ENCODE measurements around the gene KRT23. TPM values are rescaled to one million over a fixed set of nuclear protein-coding genes. Genes with fewer than 3 reads are reported as not detected.
A peak's percentile ranks its signal among the peaks of the same experiment; 100 is the strongest.

The KRT23 gene
- total and polyA plus RNA-seq, 2 of the 13 experiments (the other 11 are each of a cell fraction or from before 2014, with no cell fraction given), result 24.7 to 51.1 TPM

DNA sequence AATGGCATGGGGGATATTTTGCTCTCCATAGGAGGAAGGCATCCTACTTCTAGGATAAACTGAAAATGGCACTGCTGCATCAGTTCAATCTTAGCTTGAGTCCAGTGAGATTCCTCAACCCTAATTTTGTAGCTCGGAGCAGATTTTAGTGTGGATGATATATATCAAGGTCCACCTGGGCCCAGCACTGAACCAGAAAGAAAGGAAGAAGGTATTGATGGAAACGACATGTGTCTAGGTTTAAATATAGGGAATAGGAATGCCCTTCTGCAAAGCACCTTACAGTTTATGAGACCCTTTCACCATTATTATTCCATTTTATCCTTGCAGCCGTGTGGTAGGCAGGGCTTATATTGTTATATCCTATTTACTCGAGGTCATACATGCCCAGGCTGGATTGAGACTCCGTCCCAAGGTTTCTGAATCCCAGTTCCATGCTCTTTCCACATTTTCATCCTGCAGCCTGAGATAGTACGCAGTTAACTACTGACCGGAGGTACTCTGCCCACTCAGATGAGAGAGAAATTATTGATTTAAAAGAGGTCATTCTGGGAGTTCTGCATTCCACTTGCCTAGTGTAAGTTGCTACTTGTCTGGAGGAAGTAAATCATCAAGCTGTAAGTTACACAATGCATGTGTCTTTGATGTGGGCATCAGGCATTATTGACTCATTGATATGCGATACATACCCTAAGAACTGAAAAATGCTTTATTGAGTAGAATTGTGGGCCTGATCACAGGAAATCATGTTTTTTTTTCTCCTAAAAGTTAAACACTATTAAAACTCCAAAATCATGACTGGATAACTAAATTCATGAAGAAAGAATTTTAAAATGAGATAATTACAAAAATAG lies 19.2 kb upstream of the KRT23 start (continued):
- TF ChIP-seq, protein P1, sequence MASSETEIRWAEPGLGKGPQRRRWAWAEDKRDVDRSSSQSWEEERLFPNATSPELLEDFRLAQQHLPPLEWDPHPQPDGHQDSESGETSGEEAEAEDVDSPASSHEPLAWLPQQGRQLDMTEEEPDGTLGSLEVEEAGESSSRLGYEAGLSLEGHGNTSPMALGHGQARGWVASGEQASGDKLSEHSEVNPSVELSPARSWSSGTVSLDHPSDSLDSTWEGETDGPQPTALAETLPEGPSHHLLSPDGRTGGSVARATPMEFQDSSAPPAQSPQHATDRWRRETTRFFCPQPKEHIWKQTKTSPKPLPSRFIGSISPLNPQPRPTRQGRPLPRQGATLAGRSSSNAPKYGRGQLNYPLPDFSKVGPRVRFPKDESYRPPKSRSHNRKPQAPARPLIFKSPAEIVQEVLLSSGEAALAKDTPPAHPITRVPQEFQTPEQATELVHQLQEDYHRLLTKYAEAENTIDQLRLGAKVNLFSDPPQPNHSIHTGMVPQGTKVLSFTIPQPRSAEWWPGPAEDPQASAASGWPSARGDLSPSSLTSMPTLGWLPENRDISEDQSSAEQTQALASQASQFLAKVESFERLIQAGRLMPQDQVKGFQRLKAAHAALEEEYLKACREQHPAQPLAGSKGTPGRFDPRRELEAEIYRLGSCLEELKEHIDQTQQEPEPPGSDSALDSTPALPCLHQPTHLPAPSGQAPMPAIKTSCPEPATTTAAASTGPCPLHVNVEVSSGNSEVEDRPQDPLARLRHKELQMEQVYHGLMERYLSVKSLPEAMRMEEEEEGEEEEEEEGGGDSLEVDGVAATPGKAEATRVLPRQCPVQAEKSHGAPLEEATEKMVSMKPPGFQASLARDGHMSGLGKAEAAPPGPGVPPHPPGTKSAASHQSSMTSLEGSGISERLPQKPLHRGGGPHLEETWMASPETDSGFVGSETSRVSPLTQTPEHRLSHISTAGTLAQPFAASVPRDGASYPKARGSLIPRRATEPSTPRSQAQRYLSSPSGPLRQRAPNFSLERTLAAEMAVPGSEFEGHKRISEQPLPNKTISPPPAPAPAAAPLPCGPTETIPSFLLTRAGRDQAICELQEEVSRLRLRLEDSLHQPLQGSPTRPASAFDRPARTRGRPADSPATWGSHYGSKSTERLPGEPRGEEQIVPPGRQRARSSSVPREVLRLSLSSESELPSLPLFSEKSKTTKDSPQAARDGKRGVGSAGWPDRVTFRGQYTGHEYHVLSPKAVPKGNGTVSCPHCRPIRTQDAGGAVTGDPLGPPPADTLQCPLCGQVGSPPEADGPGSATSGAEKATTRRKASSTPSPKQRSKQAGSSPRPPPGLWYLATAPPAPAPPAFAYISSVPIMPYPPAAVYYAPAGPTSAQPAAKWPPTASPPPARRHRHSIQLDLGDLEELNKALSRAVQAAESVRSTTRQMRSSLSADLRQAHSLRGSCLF (CRISPR knock-in tag; IDR thresholded peaks at IDR 0.05; ENCODE audit: borderline replicate concordance), result no peak
- TF ChIP-seq ZNF652 (CRISPR knock-in tag; IDR thresholded peaks at IDR 0.05; ENCODE audit: borderline replicate concordance, low read depth) (peak; percentile 80), ZNF20 (CRISPR knock-in tag; IDR thresholded peaks at IDR 0.05) (no peak), POLR2AphosphoS5 (IDR thresholded peaks at IDR 0.05; ENCODE audit: low read depth, low read length) (peak; percentile 39; the same call in 1 of the 2 replicates), DZIP1 (CRISPR knock-in tag; IDR thresholded peaks at IDR 0.05) (no peak), SAP130 (CRISPR knock-in tag; IDR thresholded peaks at IDR 0.05; ENCODE audit: low read depth) (peak; percentile 96), ZBTB42 (CRISPR knock-in tag; IDR thresholded peaks at IDR 0.05) (no peak), ZNF781 (CRISPR knock-in tag; IDR thresholded peaks at IDR 0.05; ENCODE audit: borderline replicate concordance, not compliant biosample characterization) (peak; percentile 81), MEIS2 (CRISPR knock-in tag; IDR thresholded peaks at IDR 0.05) (peak; percentile 99), FOXA3 (CRISPR knock-in tag; IDR thresholded peaks at IDR 0.05) (peak; percentile 100), MEIS1 (CRISPR knock-in tag; IDR thresholded peaks at IDR 0.05; ENCODE audit: borderline replicate concordance) (peak; percentile 98), SNRNP70 (IDR thresholded peaks at IDR 0.05; ENCODE audit: low read depth, low read length) (no peak), SIX4 (CRISPR knock-in tag; IDR thresholded peaks at IDR 0.05) (peak; percentile 98), ZNF383 (CRISPR knock-in tag; IDR thresholded peaks at IDR 0.05; ENCODE audit: borderline replicate concordance) (no peak), KDM1A (CRISPR knock-in tag; IDR thresholded peaks at IDR 0.05) (peak; percentile 95), YY1 (IDR thresholded peaks at IDR 0.05; ENCODE audit: insufficient read depth, insufficient replicate concordance, low read depth, low read length) (peak; percentile 25), MED13 (CRISPR knock-in tag; IDR thresholded peaks at IDR 0.05) (peak; percentile 99), GATAD1 (CRISPR knock-in tag; IDR thresholded peaks at IDR 0.05) (peak; percentile 79; the same call in 1 of the 2 replicates)
- TF ChIP-seq, protein P2, sequence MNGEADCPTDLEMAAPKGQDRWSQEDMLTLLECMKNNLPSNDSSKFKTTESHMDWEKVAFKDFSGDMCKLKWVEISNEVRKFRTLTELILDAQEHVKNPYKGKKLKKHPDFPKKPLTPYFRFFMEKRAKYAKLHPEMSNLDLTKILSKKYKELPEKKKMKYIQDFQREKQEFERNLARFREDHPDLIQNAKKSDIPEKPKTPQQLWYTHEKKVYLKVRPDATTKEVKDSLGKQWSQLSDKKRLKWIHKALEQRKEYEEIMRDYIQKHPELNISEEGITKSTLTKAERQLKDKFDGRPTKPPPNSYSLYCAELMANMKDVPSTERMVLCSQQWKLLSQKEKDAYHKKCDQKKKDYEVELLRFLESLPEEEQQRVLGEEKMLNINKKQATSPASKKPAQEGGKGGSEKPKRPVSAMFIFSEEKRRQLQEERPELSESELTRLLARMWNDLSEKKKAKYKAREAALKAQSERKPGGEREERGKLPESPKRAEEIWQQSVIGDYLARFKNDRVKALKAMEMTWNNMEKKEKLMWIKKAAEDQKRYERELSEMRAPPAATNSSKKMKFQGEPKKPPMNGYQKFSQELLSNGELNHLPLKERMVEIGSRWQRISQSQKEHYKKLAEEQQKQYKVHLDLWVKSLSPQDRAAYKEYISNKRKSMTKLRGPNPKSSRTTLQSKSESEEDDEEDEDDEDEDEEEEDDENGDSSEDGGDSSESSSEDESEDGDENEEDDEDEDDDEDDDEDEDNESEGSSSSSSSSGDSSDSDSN (CRISPR knock-in tag; IDR thresholded peaks at IDR 0.05), result peak; percentile 66
